Hepatic stellate cell (primary cell): ENCODE data around the gene ATAT1.
A peak's percentile ranks its signal among the peaks of the same experiment; 100 is the strongest.
"Not testable (repeated sequence)": the region's sequence is repeated elsewhere in the genome, so short reads cannot be mapped to it uniquely, and the experiment has no call there.

ENCODE experiments used
- DNase-seq: peaks from one replicate; pipeline ENCODE4 v3.0.0; 2011; ENCODE audit warnings: low spot score

The ATAT1 gene

DNA sequence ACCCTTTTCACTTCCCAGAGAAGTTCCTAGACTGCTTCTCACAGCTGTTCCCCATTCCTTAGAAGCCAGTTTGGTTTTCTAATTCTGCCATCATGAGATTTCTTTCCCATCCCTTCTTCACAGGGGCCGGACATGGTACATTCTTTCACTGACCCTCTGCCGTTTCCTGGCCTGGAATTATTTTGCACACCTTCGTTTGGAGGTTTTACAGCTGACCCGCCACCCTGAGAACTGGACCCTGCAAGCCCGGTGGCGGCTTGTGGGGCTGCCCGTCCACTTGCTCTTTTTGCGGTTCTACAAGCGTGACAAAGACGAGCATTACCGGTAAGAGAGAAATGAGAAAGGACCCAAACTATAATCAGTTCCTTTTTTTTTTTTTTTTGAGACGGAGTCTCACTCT lies 24.5 kb downstream of the ATAT1 start:
- DNase-seq, result no peak

DNA sequence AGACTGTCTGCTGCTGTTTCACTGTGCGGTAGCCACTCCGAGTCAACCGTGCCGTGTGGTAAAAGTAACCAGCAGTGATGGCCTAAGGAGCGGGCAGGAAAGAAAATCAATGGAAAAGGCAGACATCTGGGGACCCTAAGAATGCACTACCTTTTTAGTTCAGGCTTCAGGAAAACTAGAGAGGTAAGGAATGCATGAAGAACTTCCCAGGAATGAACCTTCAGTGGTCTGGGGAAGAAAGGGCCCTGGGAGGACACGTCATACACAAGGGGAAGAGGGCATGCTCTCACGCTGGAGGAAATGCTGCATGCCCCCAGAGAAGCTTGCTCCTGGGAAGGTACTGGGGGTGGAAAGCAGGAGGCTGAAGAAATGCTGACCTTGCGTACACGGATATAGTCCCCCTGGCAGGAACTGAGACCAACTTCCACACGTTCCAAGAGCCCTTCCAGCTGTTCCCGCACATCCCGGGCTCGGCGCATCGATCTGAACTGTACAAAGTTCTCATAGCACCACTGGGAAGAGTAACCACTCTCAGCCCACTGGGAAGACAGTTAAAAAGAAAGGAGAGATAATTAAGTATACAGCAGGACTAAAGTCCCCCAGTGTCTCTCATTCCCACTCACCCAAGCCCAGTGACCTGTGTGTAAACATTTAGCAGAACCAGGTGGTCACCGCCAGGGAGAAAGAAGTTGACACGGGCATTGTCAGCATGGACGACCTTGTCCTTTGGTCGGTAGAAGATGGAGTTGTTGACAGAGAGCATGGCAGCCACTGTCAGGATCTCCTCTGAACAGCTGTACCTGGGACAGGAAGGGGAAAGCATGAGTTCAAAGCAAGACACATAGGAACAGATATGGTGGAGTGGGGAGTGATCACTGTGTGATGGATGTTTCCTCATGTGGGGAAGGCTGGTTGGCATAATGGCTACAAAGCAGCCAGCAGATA lies 28.4 kb downstream of the ATAT1 start:
- DNase-seq, result no peak

DNA sequence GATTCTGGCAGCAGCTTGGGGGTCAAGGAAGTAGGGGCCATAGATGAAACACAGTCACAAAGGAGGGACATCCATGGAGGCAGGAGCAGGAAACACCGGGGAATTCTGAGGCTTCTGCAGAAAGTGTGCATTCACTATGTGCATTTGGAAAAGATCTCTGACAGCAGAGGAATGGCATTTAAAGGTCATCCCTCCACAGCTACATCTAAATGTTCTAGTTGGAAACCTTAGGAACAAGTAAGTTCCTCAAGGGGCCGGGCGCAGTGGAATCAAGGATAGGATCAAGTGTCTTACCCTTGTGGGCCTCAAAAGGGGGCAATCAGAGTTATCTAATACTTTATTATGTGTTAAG lies 29.0 kb downstream of the ATAT1 start:
- no peak for DNase-seq

DNA sequence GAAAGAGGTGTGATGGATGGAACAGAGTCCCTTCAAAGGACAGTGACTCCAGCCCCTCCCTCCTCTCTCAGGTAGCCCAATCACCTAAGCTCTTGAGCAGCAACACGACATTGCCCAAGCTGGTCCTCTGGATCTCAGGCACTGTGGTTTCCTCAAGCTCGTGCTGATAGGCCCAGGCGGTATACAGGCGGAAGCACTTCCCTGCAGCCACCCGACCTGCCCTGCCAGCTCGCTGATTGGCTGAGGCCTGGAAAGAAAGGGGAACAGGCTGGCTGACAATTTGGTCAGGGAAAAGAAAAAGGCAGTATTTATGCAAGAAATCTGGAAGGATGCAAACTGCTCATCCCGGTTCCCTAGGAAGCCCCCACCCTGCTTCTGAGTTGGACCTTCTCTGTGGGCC lies 29.8 kb downstream of the ATAT1 start:
- DNase-seq, result no peak

DNA sequence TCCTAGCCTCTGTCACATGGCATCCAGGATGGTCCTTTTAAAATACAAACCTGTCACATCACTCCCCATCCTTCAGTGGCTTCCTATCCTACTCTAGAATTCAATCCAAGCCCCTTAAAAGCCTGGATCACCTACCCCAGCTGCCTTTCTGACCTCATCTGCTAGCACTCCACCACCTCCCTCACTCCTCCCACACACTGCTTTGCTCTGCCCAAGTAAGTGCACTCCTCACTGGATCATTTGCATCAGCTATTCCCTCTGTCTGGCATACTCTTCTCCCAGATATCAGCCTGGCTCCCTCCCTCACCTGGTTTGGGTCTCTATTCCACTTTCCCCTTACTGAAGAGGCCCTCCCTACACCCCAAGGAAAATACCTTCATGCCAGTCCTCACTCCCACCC lies 30.8 kb downstream of the ATAT1 start:
- no peak for DNase-seq

GRCh38 chr6:30657922-30658321 lies 31.2 kb downstream of the ATAT1 start:
- DNase-seq, result not testable (repeated sequence)

DNA sequence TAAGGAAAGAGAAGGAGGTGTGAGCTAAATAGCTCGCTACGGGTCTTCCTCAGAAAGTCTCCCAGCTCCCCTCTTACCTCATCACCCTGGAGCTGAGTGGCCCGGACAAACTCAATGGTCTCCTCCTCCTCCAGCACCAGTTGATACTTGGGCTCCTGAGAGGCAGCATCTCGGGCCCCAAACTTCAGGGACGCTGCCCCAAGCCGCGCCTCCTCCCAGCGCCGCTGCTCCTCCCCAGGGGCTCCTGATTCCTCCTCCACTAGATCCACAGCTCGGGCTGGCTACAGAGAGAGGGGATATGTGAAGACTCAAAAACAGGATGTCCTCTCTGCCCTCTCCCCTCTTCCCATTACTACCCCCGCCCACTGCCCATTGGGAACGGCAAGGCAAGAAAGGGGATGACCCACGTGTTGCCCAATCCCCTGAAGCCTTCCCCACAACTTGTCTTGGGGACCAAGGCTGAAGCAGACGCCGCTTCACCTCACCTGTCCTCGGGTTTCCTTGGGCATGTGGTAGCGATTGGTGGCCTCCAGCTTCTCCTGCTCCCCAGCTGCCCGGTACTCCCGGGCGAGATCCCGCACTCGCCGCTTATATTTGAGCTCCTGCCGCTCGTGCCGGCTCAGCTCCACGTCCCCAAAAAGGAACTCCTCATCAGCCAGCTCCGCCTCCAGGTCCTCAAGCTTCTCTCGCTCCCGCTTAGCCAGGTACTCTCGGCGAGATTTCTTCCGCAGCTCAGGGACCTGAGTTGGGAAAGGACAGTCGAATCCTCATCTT lies 38.5 kb downstream of the ATAT1 start:
- no peak for DNase-seq

DNA sequence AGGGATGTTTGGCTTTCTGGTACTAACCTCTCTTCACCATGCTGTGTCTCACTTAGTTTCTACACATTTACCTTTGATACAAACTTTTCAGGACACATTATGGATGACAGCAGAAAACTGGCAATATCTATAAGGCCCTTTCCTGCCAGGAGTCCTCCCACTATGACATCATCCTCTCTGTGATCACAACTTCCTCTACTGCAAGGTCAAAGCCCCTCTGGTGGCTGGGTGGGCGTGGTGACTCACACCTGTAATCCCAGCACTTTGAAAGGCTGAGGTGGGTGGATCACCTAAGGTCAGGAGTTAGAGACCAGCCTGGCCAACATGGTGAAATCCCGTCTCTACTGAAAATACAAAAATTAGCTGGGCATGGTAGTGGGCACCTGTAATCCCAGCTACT lies 39.6 kb downstream of the ATAT1 start:
- DNase-seq, result not testable (repeated sequence)

GRCh38 chr6:30670760-30671527 lies 44.3 kb downstream of the ATAT1 start:
- DNase-seq, result no peak

DNA sequence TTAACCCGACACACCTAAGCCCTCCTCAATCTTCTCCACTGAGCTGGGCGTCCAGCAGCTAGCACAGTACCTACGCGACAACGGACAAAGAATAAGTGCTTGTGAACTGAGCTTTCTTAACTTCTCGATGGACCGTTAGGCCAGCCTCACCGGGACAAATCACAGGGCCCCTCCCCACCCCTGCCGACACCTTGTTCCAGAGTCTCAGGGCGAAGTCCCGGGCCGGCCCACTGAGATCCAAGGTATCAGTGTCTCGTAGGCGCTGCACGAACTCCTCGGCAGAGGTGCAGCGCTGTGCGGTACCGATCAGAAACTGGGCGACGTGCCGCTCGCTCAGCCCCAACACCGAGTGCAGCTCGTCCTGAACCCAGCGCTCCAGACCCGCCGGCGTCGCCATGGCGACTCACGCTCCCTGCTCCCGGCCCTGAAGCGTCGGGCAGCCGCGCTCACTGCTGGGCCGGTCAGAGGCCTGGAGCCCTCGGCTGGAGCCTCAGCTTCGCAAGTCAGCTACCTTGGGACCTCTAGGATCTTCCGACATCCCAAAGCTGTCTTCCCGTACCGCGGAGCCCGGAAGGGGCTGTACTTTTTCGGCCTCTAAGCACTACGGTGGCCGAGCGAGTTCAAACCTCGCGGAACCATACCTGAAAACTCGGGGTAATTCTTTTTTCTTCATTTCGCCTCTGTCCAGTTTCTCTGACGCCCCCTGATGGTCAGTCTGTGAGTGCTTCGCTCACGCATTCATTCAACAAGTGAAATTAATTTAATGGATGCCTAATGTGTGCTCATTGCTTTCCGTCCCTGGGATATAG lies 46.0 kb downstream of the ATAT1 start, which contains the start of gene DHX16:
Gene DHX16 (minus strand): TSS at position 562 of the 809 bp plus-strand sequence. CDS start 165 bp downstream, at position 397.
- peak; percentile 93 for DNase-seq

DNA sequence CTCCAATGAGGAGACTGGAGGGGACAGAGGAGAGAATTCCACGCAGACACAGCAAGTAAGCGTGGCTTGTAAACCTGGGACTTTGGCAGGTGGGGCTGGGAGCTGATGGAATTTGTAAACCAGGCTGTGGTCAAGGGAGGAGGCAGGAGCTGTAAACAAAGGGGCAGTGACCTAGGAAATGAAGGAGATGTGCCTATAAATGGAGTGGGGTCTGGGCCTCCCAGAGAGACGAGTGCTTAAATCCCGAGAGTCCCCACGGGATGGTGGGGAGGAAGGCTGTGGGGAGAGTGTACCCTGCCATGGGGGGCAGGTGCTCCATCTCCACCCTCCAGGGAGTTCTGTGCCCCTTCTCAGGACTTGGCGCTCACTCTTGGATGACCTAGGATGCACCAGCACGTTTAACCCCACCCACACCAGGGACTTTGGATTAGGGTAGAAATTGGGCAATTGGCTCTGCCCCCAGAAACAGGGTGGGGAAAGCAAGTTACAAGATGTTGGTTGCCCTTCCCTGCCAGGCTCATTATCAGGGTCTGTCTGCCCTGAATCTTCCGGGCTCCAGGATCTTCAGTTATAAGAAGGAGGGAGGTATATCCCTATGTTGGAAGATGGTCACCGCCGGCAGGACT lies 50.1 kb downstream of the ATAT1 start:
- no peak for DNase-seq

- DNase-seq, result peak; percentile 83
Observed at GRCh38 chr6:30678964-30679726, 52.5 kb downstream of the ATAT1 start.

- no peak for DNase-seq
Observed at GRCh38 chr6:30679765-30680535, 53.3 kb downstream of the ATAT1 start.

DNA sequence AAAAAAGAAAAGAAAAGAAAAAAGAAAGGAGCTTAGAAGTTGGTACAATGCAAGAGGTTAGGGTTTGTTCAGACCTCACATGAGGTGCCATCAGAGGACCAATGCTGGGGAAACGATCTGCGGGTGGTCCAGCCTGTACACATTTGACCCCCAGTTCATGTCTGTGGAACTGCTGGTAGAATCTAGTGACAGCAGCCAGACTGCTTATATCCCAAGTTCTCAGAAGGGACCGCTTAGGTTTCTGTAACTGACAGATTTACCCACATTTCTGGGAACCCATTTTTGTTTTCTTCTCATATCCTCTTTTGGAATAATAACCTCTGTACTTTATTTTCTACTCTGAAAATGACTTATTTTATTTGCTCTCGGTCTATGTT lies 55.1 kb downstream of the ATAT1 start:
- no peak for DNase-seq

GRCh38 chr6:30682143-30683117 lies 55.8 kb downstream of the ATAT1 start:
- peak; percentile 95 for DNase-seq

DNA sequence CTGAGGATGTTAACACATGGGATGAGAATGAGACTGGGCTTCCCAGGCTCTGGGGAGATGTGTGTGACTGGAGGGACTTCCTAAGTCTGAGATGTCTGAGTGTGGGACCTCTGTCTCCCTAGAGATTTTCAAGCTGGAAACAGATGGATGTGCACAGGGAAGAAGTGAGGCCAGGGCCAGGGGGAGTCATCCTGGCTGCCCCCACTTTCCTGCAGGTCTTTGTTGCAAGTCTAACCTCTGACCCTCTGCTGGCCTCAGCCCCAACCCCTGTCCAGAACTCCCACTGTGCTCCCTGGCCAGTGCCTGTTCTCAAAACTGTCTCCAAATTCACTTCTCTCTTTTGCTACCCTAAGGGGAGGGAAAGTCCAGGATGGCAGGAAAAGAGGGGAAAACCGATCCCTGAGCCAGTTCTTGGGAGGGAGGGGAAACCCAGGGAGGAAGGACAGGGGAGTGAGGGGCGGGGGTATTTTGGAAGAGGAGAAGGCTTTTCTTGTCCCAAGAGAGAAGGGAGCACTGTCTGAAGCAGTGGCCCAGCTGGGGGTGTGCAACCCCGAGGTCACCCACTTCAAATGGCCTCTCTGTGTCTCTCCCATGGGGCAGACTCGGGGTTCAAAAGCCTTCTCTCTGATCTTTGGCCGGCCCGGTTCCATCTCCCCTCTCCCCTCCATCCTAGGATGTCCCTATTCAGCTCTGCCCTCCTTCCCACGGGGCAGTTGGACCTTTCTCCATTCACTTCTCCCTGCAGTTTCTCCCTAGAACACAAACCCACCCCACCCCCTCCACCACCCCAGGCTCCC lies 56.7 kb downstream of the ATAT1 start:
- no peak for DNase-seq

- DNase-seq, result no peak
Observed at GRCh38 chr6:30683980-30684338, 57.3 kb downstream of the ATAT1 start.
